Measurements from ENCODE around the gene PPP1R3D. TPM values are rescaled to one million over a fixed set of nuclear protein-coding genes. Genes with fewer than 3 reads are reported as not detected.

Gene PPP1R3D
- total and polyA plus RNA-seq, 2 of the 8 experiments (the other 6 are each of a cell fraction or from before 2014, with no cell fraction given) = 1.4 to 3.9 TPM

DNA sequence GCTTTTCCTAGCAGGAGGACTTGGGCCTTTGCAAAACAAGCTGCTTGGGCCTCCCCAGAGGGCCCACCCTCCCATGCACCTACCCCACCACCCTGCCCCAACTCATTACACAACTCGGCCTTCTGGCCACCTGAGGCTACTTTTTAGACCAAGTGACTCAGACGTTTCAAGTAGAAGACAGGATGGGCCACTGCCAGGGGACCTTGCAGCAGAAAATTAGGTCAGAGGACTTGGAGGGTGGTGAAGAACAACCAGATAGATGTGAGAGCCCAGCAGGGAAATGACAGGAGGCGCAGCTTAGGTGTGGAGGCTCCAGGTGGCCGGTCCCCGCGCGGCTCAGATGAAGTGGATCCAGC, 1.4 kb downstream of the PPP1R3D start:
- H3K79me2 ChIP-seq (ENCODE audit: control insufficient read depth in 1 of 2, insufficient read depth in 2 of 2, low read length in 2 of 2) = peaks cover 0 to 5% of the 10 kb centered on the region in 2 experiments; a peak in 1 of 4 replicates
- 93% methylated on average over 7 of the region's 7 CpGs; no CpG with 5 or more reads in 1 of the 2 experiments for WGBS, 2 experiments (ENCODE audit: extremely low coverage in 1 of 2, insufficient coverage in 1 of 2, insufficient read length in 1 of 2, insufficient replicate concordance in 2 of 2, low coverage in 1 of 2, low lambda C conversion rate in 2 of 2, missing lambda C conversion rate in 1 of 2)
- H3K27ac ChIP-seq (ENCODE audit: low read depth, low read length) = no peak overlapping the region
- no peak overlapping the region for H3K4ac ChIP-seq (replicated peaks; ENCODE audit: insufficient read length, low read depth, low read length)
- H3K18ac ChIP-seq (ENCODE audit: extremely low read depth, low read length) = no peak overlapping the region
- CTCF ChIA-PET (ENCODE audit: partially characterized antibody) = interaction anchor here (0.6 to 1.4 kb wide), 4 partner anchors 11 to 119 kb away, joined by 3 to 6 read pairs (median 4); no protein-coding TSS in a partner anchor
- peaks cover 0 to 7% of the 10 kb centered on the region in 2 experiments for H4K20me1 ChIP-seq (replicated peaks in 1 of 2; ENCODE audit: control insufficient read depth in 1 of 2, insufficient read depth in 2 of 2, low read length in 2 of 2)
- H2BK5ac ChIP-seq (ENCODE audit: low read depth, low read length) = no peak overlapping the region
- no peak overlapping the region for H3K23ac ChIP-seq (ENCODE audit: insufficient read length)
- H2BK15ac ChIP-seq (ENCODE audit: low read length) = no peak overlapping the region
- peaks cover 18% of the 10 kb centered on the region for H3K23me2 ChIP-seq (ENCODE audit: low read depth, low read length)
- H4K91ac ChIP-seq (replicated peaks; ENCODE audit: insufficient read length, low read length) = no peak overlapping the region
- no peak overlapping the region for H2BK120ac ChIP-seq (replicated peaks; ENCODE audit: low read depth, low read length)
- peaks cover 5 to 9% of the 10 kb centered on the region in 2 experiments; a peak in 3 of 4 replicates for H3K9me3 ChIP-seq (ENCODE audit: insufficient read depth in 2 of 2, low read depth in 1 of 2, low read length in 1 of 2)
- H2AK5ac ChIP-seq (ENCODE audit: low read depth, low read length) = no peak overlapping the region
- H3K4me3 ChIP-seq (ENCODE audit: extremely low read depth in 1 of 4, insufficient read depth in 2 of 4, low read depth in 3 of 4, low read length in 4 of 4) = no peak overlapping the region
- no peak overlapping the region for H4K5ac ChIP-seq (ENCODE audit: insufficient read length, low read depth, low read length)
- H3K36me3 ChIP-seq (ENCODE audit: control insufficient read depth in 2 of 4, insufficient read depth in 4 of 4, low read length in 3 of 4) = peaks cover 0 to 7% (median 4%) of the 10 kb centered on the region in 4 experiments; a peak in 3 of 8 replicates
- DNase-seq (ENCODE audit: low read depth in 1 of 2, low spot score in 2 of 2) = no peak
- no peak overlapping the region for H2BK12ac ChIP-seq (ENCODE audit: low read depth, low read length)
- no peak for FAIRE-seq
- no peak overlapping the region for H4K8ac ChIP-seq (ENCODE audit: extremely low read depth, insufficient read depth, low read length)
- H3K14ac ChIP-seq (ENCODE audit: insufficient read length) = no peak overlapping the region
- POLR2A ChIA-PET (ENCODE audit: partially characterized antibody) = no interaction called here
- H3K79me1 ChIP-seq (ENCODE audit: low read depth, low read length) = no peaks in the 10 kb centered on the region
- no peak overlapping the region for H2BK20ac ChIP-seq (ENCODE audit: low read length)
- H3K9ac ChIP-seq (replicated peaks in 1 of 4; ENCODE audit: extremely low read depth in 1 of 4, low read depth in 3 of 4, low read length in 3 of 4) = no peak overlapping the region
- H3K4me1 ChIP-seq (replicated peaks in 1 of 4; ENCODE audit: control insufficient read depth in 3 of 4, insufficient read depth in 4 of 4, low read length in 3 of 4) = peaks cover 0 to 4% (median 2%) of the 10 kb centered on the region in 4 experiments; a peak in 4 of 7 replicates
- H3K4me2 ChIP-seq (ENCODE audit: insufficient read depth in 1 of 2, low read depth in 2 of 2, low read length in 2 of 2) = no peak overlapping the region
- no peak overlapping the region for H2AFZ ChIP-seq (ENCODE audit: low read length)
- no peak overlapping the region for H3K56ac ChIP-seq (replicated peaks; ENCODE audit: insufficient read length, low read depth, low read length)
- H3K27me3 ChIP-seq (replicated peaks in 1 of 4; ENCODE audit: control insufficient read depth in 3 of 4, extremely low read depth in 1 of 4, insufficient read depth in 3 of 4, low read length in 3 of 4) = peaks cover 9 to 26% (median 20%) of the 10 kb centered on the region in 4 experiments
- TF ChIP-seq GABPA (IDR thresholded peaks at IDR 0.05; ENCODE audit: borderline replicate concordance, insufficient read depth, low read length) (no peak), CREB1 (IDR thresholded peaks at IDR 0.05) (no peak), RFX5 (IDR thresholded peaks at IDR 0.05; ENCODE audit: borderline replicate concordance, low read depth, low read length) (no peak), SIRT6 (IDR thresholded peaks at IDR 0.05; ENCODE audit: low read length) (no peak), POU5F1 (IDR thresholded peaks at IDR 0.05; ENCODE audit: low read depth, low read length) (no peak), TCF12 (IDR thresholded peaks at IDR 0.05; ENCODE audit: low read depth, low read length) (no peak), FOSL1 (IDR thresholded peaks at IDR 0.05; ENCODE audit: insufficient read depth, low read depth, low read length) (no peak), TAF1 (IDR thresholded peaks at IDR 0.05; ENCODE audit: low read depth, low read length) (no peak)
- TF ChIP-seq, protein P1, sequence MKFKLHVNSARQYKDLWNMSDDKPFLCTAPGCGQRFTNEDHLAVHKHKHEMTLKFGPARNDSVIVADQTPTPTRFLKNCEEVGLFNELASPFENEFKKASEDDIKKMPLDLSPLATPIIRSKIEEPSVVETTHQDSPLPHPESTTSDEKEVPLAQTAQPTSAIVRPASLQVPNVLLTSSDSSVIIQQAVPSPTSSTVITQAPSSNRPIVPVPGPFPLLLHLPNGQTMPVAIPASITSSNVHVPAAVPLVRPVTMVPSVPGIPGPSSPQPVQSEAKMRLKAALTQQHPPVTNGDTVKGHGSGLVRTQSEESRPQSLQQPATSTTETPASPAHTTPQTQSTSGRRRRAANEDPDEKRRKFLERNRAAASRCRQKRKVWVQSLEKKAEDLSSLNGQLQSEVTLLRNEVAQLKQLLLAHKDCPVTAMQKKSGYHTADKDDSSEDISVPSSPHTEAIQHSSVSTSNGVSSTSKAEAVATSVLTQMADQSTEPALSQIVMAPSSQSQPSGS (IDR thresholded peaks at IDR 0.05; ENCODE audit: low read length) = no peak
- TF ChIP-seq, protein P2, sequence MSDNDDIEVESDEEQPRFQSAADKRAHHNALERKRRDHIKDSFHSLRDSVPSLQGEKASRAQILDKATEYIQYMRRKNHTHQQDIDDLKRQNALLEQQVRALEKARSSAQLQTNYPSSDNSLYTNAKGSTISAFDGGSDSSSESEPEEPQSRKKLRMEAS (IDR thresholded peaks at IDR 0.05) = no peak

Data from H1 (cell line).